ENCODE measurements around the gene WSCD2. TPM values are rescaled to one million over a fixed set of nuclear protein-coding genes. Genes with fewer than 3 reads are reported as not detected.
A peak's percentile ranks its signal among the peaks of the same experiment; 100 is the strongest.

WSCD2 gene
- polyA plus RNA-seq, 3 donors, result 8.3 to 15.0 (median 8.7) TPM

DNA sequence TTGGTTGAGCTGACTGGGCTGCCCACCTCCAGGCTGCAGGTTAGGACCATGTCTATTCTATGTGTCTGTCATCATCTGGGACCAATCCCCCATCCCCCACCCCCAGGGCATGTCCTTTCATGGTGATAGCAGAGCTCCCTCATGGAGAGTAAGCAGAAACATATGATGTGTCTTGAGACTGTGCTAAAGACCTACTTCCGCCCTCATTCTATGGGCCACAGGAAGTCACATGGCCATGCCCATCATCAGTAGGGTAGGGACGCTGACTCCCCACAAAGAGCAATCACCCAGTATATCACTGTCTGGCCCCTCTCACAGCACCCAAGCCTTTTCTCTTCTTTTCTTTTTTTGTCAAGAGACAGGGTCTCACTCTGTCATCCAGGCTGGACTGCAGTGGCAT, 110.3 kb downstream of the WSCD2 start:
- no peak for DNase-seq (ENCODE audit: extremely low read depth in 1 of 11, low read depth in 9 of 11, low spot score in 4 of 11)

DNA sequence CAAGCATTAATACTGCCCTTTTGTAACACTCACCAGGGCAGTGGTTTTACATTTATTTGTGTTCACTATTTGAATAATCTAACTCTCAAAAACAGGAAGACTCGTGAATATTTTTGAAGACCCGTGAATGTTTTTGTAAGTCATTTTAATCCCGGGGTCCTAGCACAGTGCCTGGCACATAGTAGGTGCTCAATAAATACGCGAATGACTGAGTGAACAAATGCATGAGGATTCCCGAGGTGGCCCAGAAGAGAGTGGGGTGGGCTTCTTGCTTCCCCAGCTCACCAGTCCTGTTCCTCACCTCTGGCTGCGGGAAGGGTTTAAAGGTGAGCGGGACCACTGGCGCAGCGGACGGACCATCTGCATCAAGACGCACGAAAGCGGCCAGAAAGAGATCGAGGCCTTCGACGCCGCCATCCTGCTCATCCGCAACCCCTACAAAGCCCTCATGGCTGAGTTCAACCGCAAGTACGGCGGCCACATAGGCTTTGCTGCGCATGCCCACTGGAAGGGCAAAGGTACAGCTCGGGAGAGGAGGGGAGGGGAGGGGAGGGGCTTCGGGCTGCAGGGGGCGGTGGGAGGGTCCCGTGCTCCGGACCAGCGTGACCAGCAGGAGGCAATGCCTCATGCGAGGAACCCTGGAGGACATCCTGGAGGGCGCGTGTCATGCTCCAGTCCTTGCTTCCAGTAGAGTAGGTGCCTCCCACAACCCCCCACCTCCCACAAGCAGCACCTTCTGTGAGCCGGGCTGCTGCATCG, 111.1 kb downstream of the WSCD2 start:
- DNase-seq (ENCODE audit: extremely low read depth in 1 of 11, low read depth in 9 of 11, low spot score in 4 of 11), result no peak

DNA sequence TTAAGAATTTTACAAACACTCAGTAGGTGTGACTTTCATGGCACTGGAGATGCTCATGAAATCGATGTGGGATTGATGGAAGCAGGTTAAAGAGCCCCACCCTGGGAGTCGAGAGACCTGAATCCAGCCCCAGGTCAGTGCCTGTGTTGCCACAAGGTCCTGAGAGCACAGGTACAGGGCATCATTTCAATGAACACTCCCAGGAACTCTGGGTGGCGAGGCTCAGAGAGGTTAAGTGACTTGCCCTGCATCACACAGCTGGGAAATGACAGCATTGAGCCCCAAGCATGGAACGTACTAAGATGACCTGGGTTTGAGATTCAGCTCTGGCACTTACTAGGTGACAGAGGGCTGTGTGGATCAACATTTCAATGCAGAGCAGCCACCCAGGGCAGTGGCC, 111.8 kb downstream of the WSCD2 start:
- DNase-seq (ENCODE audit: extremely low read depth in 1 of 11, low read depth in 9 of 11, low spot score in 4 of 11), result no peak

DNA sequence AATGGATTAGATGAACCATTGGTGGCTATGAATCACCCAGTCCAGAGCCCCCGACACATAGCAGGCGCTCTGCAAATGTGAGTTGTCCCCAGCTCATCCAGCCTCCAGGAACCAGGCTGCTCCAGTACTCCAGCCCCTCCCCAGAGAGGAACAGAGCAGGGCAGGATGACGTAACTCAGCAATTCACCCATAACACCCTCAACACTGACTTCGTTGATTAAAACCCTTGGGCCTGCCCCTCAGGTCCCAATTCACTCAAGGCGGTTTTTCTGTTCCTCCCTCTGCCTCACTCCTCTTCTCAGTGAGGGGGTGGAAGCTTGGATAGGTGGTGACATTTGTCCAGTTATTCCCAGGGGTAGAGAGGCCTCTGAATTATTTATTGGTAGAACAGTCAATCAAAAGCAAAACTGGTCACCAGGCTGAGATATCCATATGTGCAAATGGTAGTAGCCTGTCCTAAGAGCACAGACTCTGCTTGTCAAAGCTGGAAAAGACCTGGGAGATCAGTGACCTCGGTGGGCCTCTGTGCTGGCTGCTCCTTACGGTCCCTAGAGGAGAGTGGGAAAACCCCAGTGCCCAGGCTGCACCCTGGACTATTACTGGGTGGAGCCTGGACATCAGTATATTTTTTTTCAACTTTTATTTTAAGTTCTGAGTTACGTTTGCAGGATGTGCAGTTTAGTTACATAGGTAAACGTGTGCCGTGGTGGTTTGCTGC, 113.1 kb downstream of the WSCD2 start:
- peak in 1 of 11 donors; percentile 8 for DNase-seq (ENCODE audit: extremely low read depth in 1 of 11, low read depth in 9 of 11, low spot score in 4 of 11)

DNA sequence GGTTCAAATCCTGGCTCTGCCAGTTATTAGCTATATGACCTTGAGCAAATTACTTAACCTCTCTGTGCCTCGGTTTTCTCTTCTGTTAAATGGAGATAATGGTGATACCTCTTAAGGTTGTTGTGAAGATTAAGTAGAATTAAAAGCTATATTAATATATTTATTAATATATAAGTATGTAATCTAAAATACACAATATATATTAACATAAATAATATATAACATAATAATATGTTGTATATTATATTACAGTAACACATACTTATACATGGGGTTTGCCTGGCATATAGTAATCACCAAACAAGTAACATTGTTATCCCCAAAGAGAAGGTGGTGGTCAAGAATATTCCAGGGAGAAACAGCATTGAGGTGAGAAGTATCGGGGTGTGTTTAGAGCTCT, 118.0 kb downstream of the WSCD2 start:
- no peak for DNase-seq (ENCODE audit: extremely low read depth in 1 of 11, low read depth in 9 of 11, low spot score in 4 of 11)

DNA sequence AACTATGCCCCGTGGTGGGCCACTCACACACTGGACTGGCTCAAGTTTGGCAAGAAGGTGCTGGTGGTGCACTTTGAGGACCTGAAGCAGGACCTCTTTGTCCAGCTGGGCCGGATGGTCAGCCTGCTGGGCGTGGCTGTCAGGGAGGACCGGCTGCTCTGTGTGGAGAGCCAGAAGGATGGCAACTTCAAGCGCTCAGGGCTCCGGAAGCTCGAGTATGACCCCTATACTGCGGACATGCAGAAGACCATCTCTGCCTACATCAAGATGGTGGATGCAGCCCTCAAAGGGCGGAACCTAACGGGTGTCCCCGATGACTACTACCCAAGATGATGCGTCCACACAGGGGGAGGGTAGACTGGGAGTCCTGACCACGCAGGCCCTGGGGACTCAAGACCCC, 118.9 kb downstream of the WSCD2 start:
- DNase-seq (ENCODE audit: extremely low read depth in 1 of 11, low read depth in 9 of 11, low spot score in 4 of 11), result no peak

DNA sequence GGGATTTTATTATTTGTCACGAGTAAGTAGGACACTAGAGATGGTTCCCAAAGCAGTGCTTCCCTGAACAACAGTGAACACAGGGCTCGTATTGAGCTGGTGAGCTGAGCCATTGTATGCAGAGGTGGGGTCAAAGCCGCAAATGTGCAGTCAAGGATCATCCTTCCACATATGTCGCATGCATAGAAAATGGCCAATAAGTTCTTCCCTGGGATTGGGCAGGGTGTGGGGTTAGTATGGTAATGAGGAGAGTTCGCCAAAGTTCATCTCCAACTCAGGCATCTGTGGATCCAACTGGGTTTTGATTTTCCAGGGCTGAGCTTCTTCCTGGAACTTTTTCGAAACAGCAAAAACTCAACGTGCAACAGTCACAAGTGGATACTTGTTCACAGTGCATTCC, 123.4 kb downstream of the WSCD2 start:
- DNase-seq (ENCODE audit: extremely low read depth in 1 of 11, low read depth in 9 of 11, low spot score in 4 of 11), result no peak

DNA sequence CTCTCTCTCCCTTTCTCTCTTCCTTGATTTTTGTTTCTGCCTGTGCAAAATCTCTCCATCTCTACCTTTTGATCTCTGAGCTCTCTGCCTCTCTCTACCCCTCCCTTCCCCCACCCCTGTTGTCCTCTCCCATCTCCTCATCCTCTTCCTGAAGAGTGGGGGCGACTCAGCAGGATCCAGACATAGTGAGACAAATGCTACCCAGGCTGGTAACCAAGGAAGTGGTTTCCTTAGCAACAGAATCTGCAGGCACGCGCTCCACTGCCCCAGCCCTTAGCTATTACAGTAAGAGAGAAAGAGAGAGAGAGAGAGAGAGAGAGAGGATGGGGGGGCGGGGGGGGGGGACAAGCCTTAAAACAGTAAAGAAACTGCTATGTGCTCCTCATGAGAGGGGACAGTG, 124.5 kb downstream of the WSCD2 start:
- DNase-seq (ENCODE audit: extremely low read depth in 1 of 11, low read depth in 9 of 11, low spot score in 4 of 11), result no peak

DNA sequence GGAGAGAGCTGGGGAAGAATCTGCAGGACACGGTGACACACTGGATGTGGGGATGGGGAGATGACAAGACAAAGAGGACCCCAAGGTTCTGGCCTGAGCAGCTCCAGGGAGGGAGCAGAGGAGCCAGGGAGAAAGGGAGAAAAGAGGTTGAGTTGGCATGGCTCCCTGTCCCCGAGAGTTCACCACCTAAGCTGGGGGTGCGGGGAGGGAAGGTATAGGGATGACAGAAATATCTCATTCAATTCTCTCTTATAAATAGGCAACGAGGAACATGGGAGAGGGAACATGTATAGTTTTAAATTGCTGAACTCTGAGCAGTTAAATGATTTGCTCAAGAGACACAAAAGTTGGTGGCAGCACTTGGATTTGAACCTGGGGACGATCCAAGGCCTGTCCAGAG, 124.9 kb downstream of the WSCD2 start:
- DNase-seq (ENCODE audit: extremely low read depth in 1 of 11, low read depth in 9 of 11, low spot score in 4 of 11), result no peak

DNA sequence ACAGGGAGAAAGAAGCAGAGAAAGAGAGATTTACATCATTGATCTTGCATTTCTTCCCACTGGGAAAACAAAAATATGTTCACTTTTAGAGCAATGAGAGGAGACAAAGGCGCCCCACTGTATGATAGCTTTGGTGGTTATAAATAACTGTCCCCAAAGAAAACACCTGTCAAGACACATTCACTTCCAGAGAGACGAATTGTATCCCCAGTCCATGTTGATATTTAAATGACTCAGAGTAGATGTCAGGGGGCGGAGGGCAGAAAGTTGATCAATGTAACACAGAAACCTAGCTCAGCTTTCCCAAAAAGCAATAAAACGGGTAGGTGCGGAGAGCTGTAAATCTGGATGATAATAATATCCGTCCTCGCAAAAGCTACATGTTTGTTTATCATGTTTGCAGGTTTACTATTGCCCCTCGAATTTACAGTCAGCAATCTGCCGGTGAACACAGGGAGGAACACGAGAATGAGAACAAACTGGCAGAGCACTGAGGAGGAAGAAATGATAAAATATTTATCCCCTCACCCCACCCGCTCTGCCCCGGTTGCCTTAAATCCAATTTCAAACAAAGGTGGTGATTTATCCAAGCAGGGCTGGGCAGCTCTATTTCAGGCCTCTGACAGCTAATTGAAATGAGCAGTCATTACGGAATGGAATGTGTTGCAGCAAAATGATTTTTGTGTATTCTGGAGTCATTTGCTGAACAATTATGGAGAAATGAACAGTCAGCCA, 125.6 kb downstream of the WSCD2 start:
- no peak for DNase-seq (ENCODE audit: extremely low read depth in 1 of 11, low read depth in 9 of 11, low spot score in 4 of 11)

DNA sequence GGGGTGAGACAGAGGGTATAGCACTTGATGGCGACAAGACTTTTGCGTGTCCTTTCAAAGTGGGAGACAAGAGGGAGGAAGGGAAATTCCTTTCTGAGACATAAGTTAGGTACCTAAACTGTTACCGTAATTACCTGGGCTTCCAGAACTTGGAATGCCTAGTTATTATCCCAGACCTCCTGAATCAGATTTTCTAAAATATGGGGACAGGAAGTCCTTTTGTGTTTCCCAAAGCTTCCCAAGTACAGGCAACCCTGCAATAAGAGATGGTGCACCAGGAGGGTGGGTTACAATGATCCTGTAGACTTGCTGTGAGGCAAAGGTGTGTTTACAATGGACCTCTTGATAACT, 126.1 kb downstream of the WSCD2 start:
- DNase-seq (ENCODE audit: extremely low read depth in 1 of 11, low read depth in 9 of 11, low spot score in 4 of 11), result no peak

DNA sequence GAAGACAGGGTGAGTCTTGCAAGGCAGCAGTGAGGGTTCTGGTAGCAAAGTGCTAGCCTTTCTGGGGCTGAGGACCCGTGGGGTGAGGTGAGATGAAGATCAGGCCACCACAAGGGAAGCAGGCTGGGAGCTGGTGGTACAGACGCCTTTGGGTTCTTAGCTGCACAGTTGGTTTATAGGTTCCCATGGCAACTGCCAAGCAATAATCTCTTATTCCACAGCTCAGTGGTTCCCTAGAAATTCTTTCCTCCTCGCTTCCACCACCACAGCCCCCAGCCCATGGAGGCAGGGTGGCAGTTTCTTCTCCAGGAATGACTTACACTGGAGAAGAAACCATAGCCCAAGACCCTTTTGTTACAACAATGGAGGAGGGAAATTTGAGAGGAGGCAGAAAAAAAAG, 127.9 kb downstream of the WSCD2 start:
- DNase-seq (ENCODE audit: extremely low read depth in 1 of 11, low read depth in 9 of 11, low spot score in 4 of 11), result no peak

DNA sequence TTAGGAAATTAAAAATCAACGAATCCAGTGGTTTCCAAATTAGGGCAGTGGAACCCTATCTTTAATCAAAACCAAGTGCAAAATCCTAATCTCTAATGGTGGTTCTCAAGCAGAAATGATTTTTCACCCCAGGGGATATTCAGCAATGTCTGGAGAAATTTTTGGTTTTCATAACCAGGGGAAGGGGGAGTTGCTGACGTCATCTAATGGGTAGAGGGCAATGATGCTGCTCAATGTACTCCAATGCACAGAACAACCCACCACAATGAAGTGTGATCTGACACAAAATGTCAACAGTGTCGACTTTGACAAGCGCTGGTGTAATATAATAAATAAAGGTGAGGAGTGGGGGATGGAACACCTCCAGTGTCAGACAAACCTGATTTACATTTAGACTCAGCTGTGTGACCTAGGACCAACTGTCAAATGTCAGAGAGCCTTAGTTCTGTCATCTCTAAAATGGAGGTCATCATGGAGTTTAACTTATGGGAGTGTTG, 128.6 kb downstream of the WSCD2 start:
- no peak for DNase-seq (ENCODE audit: extremely low read depth in 1 of 11, low read depth in 9 of 11, low spot score in 4 of 11)

DNA sequence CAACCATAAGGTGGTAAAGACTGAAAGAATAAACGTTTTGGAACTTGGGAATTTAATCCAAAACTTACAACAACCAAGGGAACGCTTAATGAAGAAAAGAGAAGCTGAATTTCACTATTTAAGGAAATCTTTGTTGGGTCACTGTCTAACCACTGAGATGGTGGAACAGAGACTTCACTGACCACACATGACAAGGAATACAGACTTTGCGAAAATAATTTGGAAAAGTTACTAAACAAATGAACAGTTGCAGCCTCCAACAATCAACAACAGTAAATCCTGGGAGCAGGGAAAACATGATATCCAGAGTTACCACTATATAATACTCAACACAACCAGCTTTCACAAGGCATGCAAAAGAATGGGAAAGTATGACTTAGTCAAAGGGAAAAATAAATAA, 131.0 kb downstream of the WSCD2 start:
- DNase-seq (ENCODE audit: extremely low read depth in 1 of 11, low read depth in 9 of 11, low spot score in 4 of 11), result no peak

DNA sequence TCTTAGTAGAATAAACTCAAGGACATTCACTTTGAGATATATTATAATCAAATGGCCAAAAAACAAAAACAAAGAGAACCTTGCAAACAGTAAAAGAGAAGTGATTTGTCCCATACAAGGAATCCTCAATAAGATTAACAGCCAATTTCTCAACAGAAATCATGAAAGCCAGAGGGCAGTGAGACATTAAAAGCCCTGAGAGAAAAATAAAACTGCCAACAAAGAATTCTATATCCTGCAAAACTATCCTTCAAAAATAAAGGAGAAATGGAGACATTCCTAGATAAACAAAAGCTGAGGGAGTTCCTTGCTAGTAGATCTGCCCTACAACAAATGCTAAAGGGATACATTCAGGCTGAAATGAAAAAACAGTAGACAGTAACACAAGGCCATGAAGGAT, 131.9 kb downstream of the WSCD2 start:
- no peak for DNase-seq (ENCODE audit: extremely low read depth in 1 of 11, low read depth in 9 of 11, low spot score in 4 of 11)

DNA sequence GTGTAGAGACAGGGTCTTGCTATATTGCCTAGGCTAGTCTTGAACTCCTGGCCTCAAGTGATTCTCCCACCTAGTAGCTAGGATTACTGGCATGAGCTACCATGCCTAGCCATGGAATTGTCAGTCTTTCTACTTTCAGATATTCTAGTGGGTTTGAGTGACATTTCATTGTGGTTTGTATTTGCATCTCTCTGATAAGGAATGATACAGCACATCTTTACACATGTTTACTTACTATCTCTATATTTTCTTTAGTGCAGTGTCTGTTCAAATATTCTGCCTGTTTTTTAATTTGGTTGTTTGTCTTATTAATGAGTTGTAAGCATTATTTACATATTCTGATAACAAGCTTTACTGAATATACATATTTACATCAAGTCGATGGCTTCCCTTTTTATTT, 136.4 kb downstream of the WSCD2 start:
- no peak for DNase-seq (ENCODE audit: extremely low read depth in 1 of 11, low read depth in 9 of 11, low spot score in 4 of 11)

DNA sequence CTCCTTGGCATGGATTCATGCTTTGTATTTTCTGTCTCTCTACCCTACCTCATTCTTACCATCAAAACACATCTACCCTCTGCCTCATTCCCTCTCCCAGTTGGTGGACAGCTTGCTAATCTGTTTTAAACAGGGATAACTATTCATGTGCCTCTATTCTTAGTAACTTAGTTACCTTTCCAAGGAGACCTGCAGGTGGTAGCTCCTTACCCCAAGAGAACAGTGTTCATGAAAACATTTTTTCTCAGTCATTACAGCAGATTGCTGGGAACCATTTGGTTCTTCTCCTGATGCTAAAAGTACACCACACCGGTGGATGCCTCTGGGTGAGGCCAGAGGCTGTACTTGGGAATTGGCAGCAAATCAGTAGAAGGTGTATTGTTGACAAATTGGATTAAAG, 137.0 kb downstream of the WSCD2 start:
- DNase-seq (ENCODE audit: extremely low read depth in 1 of 11, low read depth in 9 of 11, low spot score in 4 of 11), result no peak

DNA sequence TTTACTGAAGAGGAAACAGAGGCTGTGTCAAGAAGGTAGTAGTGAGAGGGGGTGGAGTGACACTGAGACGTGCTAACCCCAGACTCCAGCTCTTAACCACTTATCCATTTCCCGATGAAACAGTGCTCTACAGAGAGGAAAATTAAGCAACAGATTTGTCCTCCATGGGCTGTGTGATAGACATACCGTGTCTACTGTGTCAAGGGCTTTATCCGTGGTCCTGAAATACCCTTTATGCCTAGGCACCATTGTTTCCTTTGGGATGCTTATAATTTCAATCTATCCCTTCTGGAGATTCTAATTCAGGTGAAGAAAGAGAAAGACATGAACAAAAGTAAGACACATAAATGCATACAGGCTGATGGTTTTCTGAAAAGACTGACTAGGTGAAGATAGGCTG, 138.4 kb downstream of the WSCD2 start:
- no peak for DNase-seq (ENCODE audit: extremely low read depth in 1 of 11, low read depth in 9 of 11, low spot score in 4 of 11)

DNA sequence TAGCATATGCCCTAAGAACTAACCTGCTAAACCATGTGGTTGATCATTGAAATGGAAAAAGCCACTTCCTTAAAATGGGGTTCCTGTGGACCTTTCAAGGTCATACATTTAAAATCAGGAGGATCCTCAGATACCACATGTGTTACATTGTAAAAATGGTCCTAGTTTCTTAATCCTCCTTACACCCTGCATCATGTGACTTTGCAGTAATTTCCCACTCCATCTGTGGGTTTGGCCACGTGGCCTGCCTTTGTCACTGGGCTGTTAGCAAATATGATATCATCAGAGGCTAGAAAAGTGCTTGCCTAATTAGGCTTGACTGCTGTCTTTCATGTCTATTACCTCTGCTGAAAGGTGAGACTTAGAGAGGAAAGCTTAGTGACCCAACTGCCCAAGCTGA, 139.3 kb downstream of the WSCD2 start:
- no peak for DNase-seq (ENCODE audit: extremely low read depth in 1 of 11, low read depth in 9 of 11, low spot score in 4 of 11)

DNA sequence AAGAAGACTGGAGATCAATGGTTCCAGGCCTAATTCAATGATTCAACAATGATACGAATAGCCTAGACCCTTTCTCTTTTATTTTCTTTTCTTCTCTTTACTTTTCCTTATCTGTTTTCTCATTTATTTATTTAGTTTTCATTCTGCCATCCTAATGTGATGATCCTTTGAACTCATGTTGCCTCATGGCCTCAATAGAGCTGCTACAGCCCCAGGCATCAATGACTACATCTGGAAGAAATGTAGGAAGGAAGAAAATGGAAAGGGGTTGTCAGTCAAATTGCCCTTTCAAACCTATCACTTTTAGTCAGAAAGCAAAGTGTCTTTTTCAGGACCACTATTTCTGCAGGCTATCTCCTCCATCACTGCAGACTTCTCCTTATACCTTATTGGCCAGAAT, 140.1 kb downstream of the WSCD2 start:
- DNase-seq (ENCODE audit: extremely low read depth in 1 of 11, low read depth in 9 of 11, low spot score in 4 of 11), result no peak
